ENCODE results near the gene VAMP8.
"Not testable (repeated sequence)": the region's sequence is repeated elsewhere in the genome, so short reads cannot be mapped to it uniquely, and the experiment has no call there.

DNA sequence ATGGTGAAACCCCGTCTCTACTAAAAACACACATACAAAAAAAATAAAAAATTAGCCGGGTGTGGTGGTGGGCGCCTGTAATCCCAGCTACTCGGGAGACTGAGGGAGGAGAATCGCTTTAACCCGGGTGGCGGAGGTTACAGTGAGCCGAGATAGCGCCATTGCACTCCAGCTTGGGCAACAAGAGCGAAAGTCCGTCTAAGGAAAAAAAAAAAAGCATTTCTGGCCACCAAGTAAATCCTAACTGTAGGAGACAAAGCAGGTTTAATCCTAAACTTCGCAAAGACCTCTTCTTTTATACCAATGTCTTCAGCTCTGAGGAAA lies 17.0 kb upstream of the VAMP8 start:
- not testable (repeated sequence) for TF ChIP-seq EZH2 (IDR thresholded peaks at IDR 0.05; ENCODE audit: insufficient read depth, poor library complexity, severe bottlenecking); EZH2phosphoT487 (IDR thresholded peaks at IDR 0.05; ENCODE audit: insufficient read depth, low read depth)

All from GM23248 (cell line).